Left ventricle myocardium inferior (tissue), 1 donor: ENCODE results near the gene KLK2. TPM values are rescaled to one million over a fixed set of nuclear protein-coding genes. Genes with fewer than 3 reads are reported as not detected.

Source experiments
- DNase-seq: peaks from one replicate; pipeline ENCODE4 v3.0.0-alpha.2; 2020
- H3K27ac ChIP-seq: fragments of 200-600 bp; replicated peaks from 2 replicates; pipeline ENCODE4 v1.8.0; 2021
- H3K27me3 ChIP-seq: fragments of 200-600 bp; 2 replicates; pipeline ENCODE4 v1.8.0; 2021; ENCODE audit warnings: low read depth
- H3K36me3 ChIP-seq: fragments of 200-600 bp; 2 replicates; pipeline ENCODE4 v1.8.0; 2021
- H3K4me1 ChIP-seq: fragments of 200-600 bp; 2 replicates; pipeline ENCODE4 v1.8.0; 2021
- H3K4me3 ChIP-seq: fragments of 200-600 bp; 2 replicates; pipeline ENCODE4 v1.8.0; 2021; ENCODE audit warnings: mild to moderate bottlenecking, moderate library complexity
- H3K9me3 ChIP-seq: fragments of 200-600 bp; replicated peaks from 2 replicates; pipeline ENCODE4 v1.8.0; 2021
- CTCF ChIP-seq: fragments of 200-600 bp; IDR thresholded peaks from 2 replicates; pipeline ENCODE4 v1.8.0; 2021; ENCODE audit warnings: antibody characterized with exemption, mild to moderate bottlenecking, borderline replicate concordance
- intact Hi-C: fragments of 100-400 bp; cut with micrococcal nuclease; formaldehyde crosslinking; loops from one replicate; pipeline ENCODE4 v1.11.0; 2022
- long read RNA-seq: library from polyadenylated mRNA; unstranded; transcript quantifications from one replicate; pipeline ENCODE4 v2.0.0, GENCODE V29; 2021
- total RNA-seq: library from RNA; stranded (reverse); fragmentation: NEBNext Ultra II Directional; extraction: Animal tissue kit (Norgen Biotek cat#: 25700); gene quantifications from one replicate; pipeline ENCODE4 v1.2.1, GENCODE V29; 2021
- donor health status: DM: no; HTN: yes; CAD: no; lungs with severe emphysema.

KLK2 gene
- not detected for total RNA-seq
- long read RNA-seq: 0 reads

- Histone ChIP-seq H3K36me3 (no peaks in the 10 kb centered on the region), H3K9me3 (no peaks in the 10 kb centered on the region), H3K4me1 (no peaks in the 10 kb centered on the region), H3K27ac (no peak within 1 kb of the TSS), H3K4me3 (no peak within 1 kb of the TSS), H3K27me3 (peaks cover 99% of the 10 kb centered on the region)
- intact Hi-C loops: no loop called here
- TF ChIP-seq CTCF: no peak
- no peak for DNase-seq
Measured at GRCh38 chr19:50873056-50873455, at the start of gene KLK2. KLK2 (plus strand) TSS chr19:50873439; CDS start chr19:50873474, 35 bp downstream.

GRCh38 chr19:50826492-50827240 is 46.6 kb upstream of the KLK2 start:
- peaks cover 95% of the 10 kb centered on the region for H3K27me3 ChIP-seq

GRCh38 chr19:50827476-50827875 is 45.8 kb upstream of the KLK2 start:
- no peak for DNase-seq
- Histone ChIP-seq H3K27me3 (peaks cover 94% of the 10 kb centered on the region), H3K27ac (no peak overlapping the region), H3K4me1 (no peaks in the 10 kb centered on the region), H3K36me3 (no peaks in the 10 kb centered on the region), H3K4me3 (no peak overlapping the region), H3K9me3 (no peaks in the 10 kb centered on the region)
- no peak for TF ChIP-seq CTCF
- intact Hi-C loops: no loop called here

More at GRCh38 chr19:50826492-50827240, 46.6 kb upstream of the KLK2 start:
- no peak for DNase-seq
- Histone ChIP-seq H3K36me3 (no peaks in the 10 kb centered on the region), H3K4me3 (no peak overlapping the region), H3K9me3 (no peaks in the 10 kb centered on the region), H3K4me1 (no peaks in the 10 kb centered on the region), H3K27ac (no peak overlapping the region)
- TF ChIP-seq CTCF: no peak
- intact Hi-C loops: no loop called here

GRCh38 chr19:50829801-50830200 is 43.4 kb upstream of the KLK2 start:
- Histone ChIP-seq H3K4me3 (no peak overlapping the region), H3K9me3 (no peaks in the 10 kb centered on the region), H3K27ac (no peak overlapping the region), H3K27me3 (peaks cover 93% of the 10 kb centered on the region), H3K36me3 (no peaks in the 10 kb centered on the region), H3K4me1 (no peaks in the 10 kb centered on the region)
- no peak for DNase-seq
- no peak for TF ChIP-seq CTCF
- intact Hi-C loops: no loop called here

GRCh38 chr19:50830266-50831025 is 42.8 kb upstream of the KLK2 start:
- DNase-seq: no peak
- Histone ChIP-seq H3K27ac (no peak overlapping the region), H3K9me3 (no peaks in the 10 kb centered on the region), H3K36me3 (no peaks in the 10 kb centered on the region), H3K4me1 (peaks cover 4% of the 10 kb centered on the region), H3K4me3 (no peak overlapping the region), H3K27me3 (peaks cover 93% of the 10 kb centered on the region)
- TF ChIP-seq CTCF: no peak
- intact Hi-C loops: no loop called here
